T-cell (primary cell): Measurements from ENCODE around the gene TRIP6. TPM values are rescaled to one million over a fixed set of nuclear protein-coding genes. Genes with fewer than 3 reads are reported as not detected.
"Not testable (repeated sequence)": the region's sequence is repeated elsewhere in the genome, so short reads cannot be mapped to it uniquely, and the experiment has no call there.

Source experiments
- ATAC-seq, 4 experiments: fragments of 200-7000 bp in 3 of 4; fragments of 150-1000 bp in 1 of 4; cut with Tn5 transposase; replicated peaks in 1 of 4; 1 replicate in 3 of 4; 2 replicates in 1 of 4; pipeline ENCODE4 v1.10.0; 2021; ENCODE audit warnings: moderate library complexity in 3 of 4, mild to moderate bottlenecking in 2 of 4, moderate number of reproducible peaks in 1 of 4
- CTCF ChIA-PET, 2 donors: fragments of 300-600 bp; sonication (Branson Sonifier 250); formaldehyde crosslinking; loops; one replicate each; lab custom pipeline; 2022; ENCODE audit warnings: antibody characterized with exemption in 2 of 2; lab: Charles Lee
- POLR2A ChIA-PET, 2 donors: fragments of 300-600 bp; sonication (Branson Sonifier 250); formaldehyde crosslinking; loops; one replicate each; lab custom pipeline; 2022; ENCODE audit warnings: antibody characterized with exemption in 2 of 2; lab: Charles Lee
- DNase-seq, 35 experiments: peaks; one replicate each; pipeline versions ENCODE4 v3.0.0 to v3.0.0-alpha.2; 2013 to 2023
- H3K27ac ChIP-seq: one replicate; pipeline ENCODE4 v1.5.1; 2013; ENCODE audit warnings: low read length
- H3K27me3 ChIP-seq, 2 experiments: replicated peaks in 1 of 2; 1 replicate in 1 of 2; 2 replicates in 1 of 2; pipeline versions ENCODE4 v1.6.1 to v1.7.0; 2013; ENCODE audit warnings: low read length in 1 of 2, mixed read lengths in 1 of 2; ENCODE audit not compliant: control insufficient read depth in 2 of 2, insufficient read depth in 2 of 2; ENCODE audit errors: extremely low read depth in 1 of 2
- H3K36me3 ChIP-seq, 2 donors: 1 replicate in 1 of 2; 2 replicates in 1 of 2; pipeline versions ENCODE4 v1.6.1 to v1.7.0; 2013; ENCODE audit warnings: low read length in 1 of 2; ENCODE audit not compliant: control insufficient read depth in 2 of 2, insufficient read depth in 1 of 2; ENCODE audit errors: extremely low read depth in 1 of 2
- H3K4me1 ChIP-seq, 2 experiments: 1 replicate in 1 of 2; 2 replicates in 1 of 2; pipeline versions ENCODE4 v1.6.1 to v1.7.0; 2013; ENCODE audit warnings: low read length in 2 of 2, mixed read lengths in 1 of 2; ENCODE audit not compliant: insufficient read depth in 2 of 2, control insufficient read depth in 1 of 2; ENCODE audit errors: extremely low read depth in 1 of 2
- H3K4me3 ChIP-seq, 2 donors: 1 replicate in 1 of 2; 2 replicates in 1 of 2; pipeline versions ENCODE4 v1.5.1 to v1.7.0; 2013; ENCODE audit warnings: mild to moderate bottlenecking in 2 of 2, low read length in 1 of 2, moderate library complexity in 1 of 2; ENCODE audit not compliant: control insufficient read depth in 1 of 2; ENCODE audit errors: extremely low read depth in 1 of 2
- H3K9me3 ChIP-seq: 2 replicates; pipeline ENCODE4 v1.7.0; 2013
- H3K27ac Mint-ChIP-seq, 2 donors: one replicate each; pipeline ENCODE4 v1.8.0; 2020 to 2021; ENCODE audit warnings: mild to moderate bottlenecking in 2 of 2, mixed read lengths in 2 of 2
- H3K27me3 Mint-ChIP-seq, 2 donors: one replicate each; pipeline ENCODE4 v1.8.0; 2021 to 2022; ENCODE audit warnings: mixed read lengths in 2 of 2
- H3K36me3 Mint-ChIP-seq: one replicate; pipeline ENCODE4 v1.8.0; 2021; ENCODE audit warnings: mixed read lengths
- H3K4me1 Mint-ChIP-seq, 3 donors: one replicate each; pipeline ENCODE4 v1.8.0; 2020 to 2022; ENCODE audit warnings: mixed read lengths in 3 of 3, mild to moderate bottlenecking in 1 of 3
- H3K4me3 Mint-ChIP-seq, 3 donors: one replicate each; pipeline ENCODE4 v1.8.0; 2020 to 2022; ENCODE audit warnings: mild to moderate bottlenecking in 3 of 3, mixed read lengths in 3 of 3, moderate library complexity in 3 of 3
- H3K9me3 Mint-ChIP-seq, 3 donors: one replicate each; pipeline ENCODE4 v1.8.0; 2020 to 2022; ENCODE audit warnings: mixed read lengths in 3 of 3
- WGBS: methylation state at CpG from one replicate; pipeline ENCODE4 v1.1.5; 2013; ENCODE audit warnings: missing lambda C conversion rate; ENCODE audit not compliant: insufficient coverage; 5-methylcytosine and 5-hydroxymethylcytosine counted together
- total RNA-seq, 35 experiments: library from RNA in 6 of 35; stranded (reverse) in 6 of 35; fragments of 120-200 nt in 1 of 35; gene quantifications; one replicate each; pipeline versions ENCODE4 v1.2.1 to v1.2.4 and lab custom pipeline; 2013 to 2026

The TRIP6 gene
- total RNA-seq, 5 donors from 2014 or later (not counting 1 experiment from before 2014, with no cell fraction given) = 5.6 to 14.6 (median 8.8) TPM

DNA sequence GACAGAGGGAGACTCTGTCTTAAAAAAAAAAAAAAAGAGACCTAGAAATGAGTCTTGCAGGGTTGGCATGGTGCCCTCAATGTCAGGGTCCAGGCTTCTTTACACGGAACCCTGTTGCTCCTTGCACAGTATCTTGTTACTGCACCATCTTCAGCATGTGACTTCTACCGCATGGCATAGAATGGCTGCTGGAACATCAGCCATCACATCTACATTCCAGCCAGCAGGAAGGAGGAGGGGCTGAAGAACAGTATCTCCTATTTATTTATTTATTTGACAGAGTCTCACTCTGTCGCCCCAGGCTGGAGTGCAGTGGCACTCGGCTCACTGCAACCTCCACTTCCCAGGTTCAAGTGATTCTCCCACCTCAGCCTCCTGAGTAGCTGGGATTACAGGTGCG is 32.2 kb downstream of the TRIP6 start:
- H3K4me3 ChIP-seq = no peak overlapping the region
- no peaks in the 10 kb centered on the region for H3K9me3 ChIP-seq
- peaks cover 4 to 24% of the 10 kb centered on the region in 2 experiments for H3K4me1 ChIP-seq
- H3K9me3 Mint-ChIP-seq = no peaks in the 10 kb centered on the region
- POLR2A ChIA-PET = interaction anchor here in 1 of 2 donors (0.7 kb wide), 1 partner anchor 252 kb away, joined by 3 read pairs; no protein-coding TSS in a partner anchor
- peaks cover 6 to 15% (median 7%) of the 10 kb centered on the region in 3 donors for H3K4me1 Mint-ChIP-seq
- ATAC-seq (no peak), DNase-seq (no peak)
- no peaks in the 10 kb centered on the region for H3K36me3 ChIP-seq
- no peaks in the 10 kb centered on the region for H3K36me3 Mint-ChIP-seq
- H3K27ac Mint-ChIP-seq = no peak overlapping the region
- no peak overlapping the region for H3K4me3 Mint-ChIP-seq
- CTCF ChIA-PET = interaction anchor here (0.6 to 0.7 kb wide), 4 partner anchors 159 to 434 kb away, joined by 3 to 5 read pairs (median 4); no protein-coding TSS in a partner anchor
- peaks cover 19 to 35% of the 10 kb centered on the region in 2 donors for H3K27me3 Mint-ChIP-seq
- H3K27me3 ChIP-seq = peaks cover 3 to 67% of the 10 kb centered on the region in 2 experiments
- no peak overlapping the region for H3K27ac ChIP-seq
- WGBS = 88% methylated on average over 1 of the region's 5 CpGs

- Mint-ChIP-seq H3K4me1 (peaks cover 4 to 12% (median 5%) of the 10 kb centered on the region in 3 donors), H3K36me3 (no peaks in the 10 kb centered on the region), H3K4me3 (no peak overlapping the region), H3K27me3 (peaks cover 17 to 32% of the 10 kb centered on the region in 2 donors), H3K27ac (no peak overlapping the region), H3K9me3 (no peaks in the 10 kb centered on the region)
- DNase-seq (no peak), ATAC-seq (no peak)
- no peak overlapping the region for H3K4me3 ChIP-seq
- H3K9me3 ChIP-seq = no peaks in the 10 kb centered on the region
- POLR2A ChIA-PET = no interaction called here
- no CpG with 5 or more reads among the region's 2 CpGs for WGBS
- peaks cover 3 to 55% of the 10 kb centered on the region in 2 experiments for H3K27me3 ChIP-seq
- CTCF ChIA-PET = interaction anchor here in 1 of 2 donors (0.5 kb wide), 1 partner anchor 172 kb away, joined by 5 read pairs; no protein-coding TSS in a partner anchor
- H3K27ac ChIP-seq = no peak overlapping the region
- peaks cover 4 to 12% of the 10 kb centered on the region in 2 experiments for H3K4me1 ChIP-seq
- no peaks in the 10 kb centered on the region for H3K36me3 ChIP-seq
Observed at GRCh38 chr7:100900978-100901377, 33.8 kb downstream of the TRIP6 start.

GRCh38 chr7:100901921-100902332 is 34.7 kb downstream of the TRIP6 start:
- peaks cover 0 to 4% of the 10 kb centered on the region in 2 experiments for H3K4me1 ChIP-seq
- Mint-ChIP-seq H3K36me3 (no peaks in the 10 kb centered on the region), H3K9me3 (no peaks in the 10 kb centered on the region), H3K4me1 (peaks cover 0 to 7% (median 0%) of the 10 kb centered on the region in 3 donors), H3K27me3 (peaks cover 13 to 27% of the 10 kb centered on the region in 2 donors), H3K27ac (no peak overlapping the region), H3K4me3 (no peak overlapping the region)
- ATAC-seq (no peak), DNase-seq (no peak)
- no peak overlapping the region for H3K27ac ChIP-seq
- H3K9me3 ChIP-seq = no peaks in the 10 kb centered on the region
- H3K4me3 ChIP-seq = no peak overlapping the region
- peaks cover 0 to 47% of the 10 kb centered on the region in 2 experiments for H3K27me3 ChIP-seq
- 83% methylated on average over 3 of the region's 5 CpGs for whole genome bisulfite sequencing
- CTCF ChIA-PET = no interaction called here
- POLR2A ChIA-PET = no interaction called here
- H3K36me3 ChIP-seq = no peaks in the 10 kb centered on the region

DNA sequence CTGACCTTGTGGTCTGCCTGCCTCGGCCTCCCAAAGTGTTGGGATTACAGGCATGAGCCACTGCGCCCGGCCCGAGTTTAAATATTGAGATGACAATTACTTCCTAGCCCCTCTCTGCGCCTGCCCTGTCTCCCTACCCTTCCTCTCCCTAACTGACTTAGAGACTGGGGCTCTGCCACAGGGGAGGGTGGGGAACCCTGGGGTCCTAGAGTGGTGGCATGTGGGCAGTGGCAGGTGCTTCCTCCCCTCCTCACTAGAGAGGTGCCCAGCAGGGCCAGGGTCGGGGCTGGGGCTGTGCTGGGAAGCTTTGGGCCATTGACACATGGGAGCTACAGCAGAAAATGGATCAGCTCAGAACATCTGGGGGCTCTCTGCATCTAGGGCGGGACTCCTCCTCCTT is 35.5 kb downstream of the TRIP6 start:
- H3K4me3 ChIP-seq = no peak overlapping the region
- Mint-ChIP-seq H3K27me3 (peaks cover 13 to 21% of the 10 kb centered on the region in 2 donors), H3K36me3 (no peaks in the 10 kb centered on the region), H3K9me3 (no peaks in the 10 kb centered on the region), H3K27ac (no peak overlapping the region), H3K4me3 (no peak overlapping the region), H3K4me1 (peaks cover 0 to 4% (median 0%) of the 10 kb centered on the region in 3 donors)
- no peaks in the 10 kb centered on the region for H3K4me1 ChIP-seq
- no peaks in the 10 kb centered on the region for H3K36me3 ChIP-seq
- WGBS = no CpG with 5 or more reads among the region's 7 CpGs
- DNase-seq (no peak), ATAC-seq (no peak)
- POLR2A ChIA-PET = interaction anchor here in 1 of 2 donors (0.7 kb wide), 1 partner anchor 63 kb away, joined by 8 read pairs; no protein-coding TSS in a partner anchor
- H3K27ac ChIP-seq = no peak overlapping the region
- no peaks in the 10 kb centered on the region for H3K9me3 ChIP-seq
- H3K27me3 ChIP-seq = peaks cover 0 to 42% of the 10 kb centered on the region in 2 experiments
- CTCF ChIA-PET = interaction anchor here in 1 of 2 donors (0.5 to 0.6 kb wide), 2 partner anchors 205 to 1296 kb away, joined by 3 to 7 read pairs; no protein-coding TSS in a partner anchor

DNA sequence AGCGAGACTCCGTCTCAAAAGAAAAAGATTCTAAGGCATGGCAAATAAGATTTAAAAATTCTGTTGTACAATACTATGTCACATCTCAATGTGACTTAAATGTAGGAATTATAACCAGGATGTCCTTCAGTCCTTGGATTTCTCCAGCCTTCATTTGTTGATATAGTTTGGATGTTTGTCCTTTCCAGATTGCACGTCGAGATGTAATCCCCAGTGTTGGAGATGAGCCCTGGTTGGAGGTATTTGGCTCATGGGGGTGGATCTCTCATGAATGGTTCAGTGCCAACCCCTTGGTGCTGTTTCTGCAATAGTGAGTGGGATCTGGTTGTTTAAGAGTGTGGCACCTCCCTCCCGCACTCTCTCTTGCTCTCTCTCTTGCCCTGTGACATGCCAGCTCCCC is 41.3 kb downstream of the TRIP6 start:
- H3K9me3 ChIP-seq = no peaks in the 10 kb centered on the region
- no peaks in the 10 kb centered on the region for H3K4me1 ChIP-seq
- DNase-seq (no peak), ATAC-seq (no peak)
- no peak overlapping the region for H3K27ac ChIP-seq
- POLR2A ChIA-PET = no interaction called here
- CTCF ChIA-PET = no interaction called here
- no peak overlapping the region for H3K4me3 Mint-ChIP-seq
- H3K36me3 Mint-ChIP-seq = peaks cover 4% of the 10 kb centered on the region
- H3K27me3 Mint-ChIP-seq = peaks cover 13 to 17% of the 10 kb centered on the region in 2 donors
- H3K27me3 ChIP-seq = peaks cover 0 to 18% of the 10 kb centered on the region in 2 experiments
- no peaks in the 10 kb centered on the region for H3K36me3 ChIP-seq
- no peak overlapping the region for H3K4me3 ChIP-seq
- no peak overlapping the region for H3K27ac Mint-ChIP-seq
- H3K9me3 Mint-ChIP-seq = peaks cover 0 to 5% (median 0%) of the 10 kb centered on the region in 3 donors
- peaks cover 1 to 7% (median 3%) of the 10 kb centered on the region in 3 donors for H3K4me1 Mint-ChIP-seq
- WGBS = 94% methylated on average over 2 of the region's 5 CpGs

DNA sequence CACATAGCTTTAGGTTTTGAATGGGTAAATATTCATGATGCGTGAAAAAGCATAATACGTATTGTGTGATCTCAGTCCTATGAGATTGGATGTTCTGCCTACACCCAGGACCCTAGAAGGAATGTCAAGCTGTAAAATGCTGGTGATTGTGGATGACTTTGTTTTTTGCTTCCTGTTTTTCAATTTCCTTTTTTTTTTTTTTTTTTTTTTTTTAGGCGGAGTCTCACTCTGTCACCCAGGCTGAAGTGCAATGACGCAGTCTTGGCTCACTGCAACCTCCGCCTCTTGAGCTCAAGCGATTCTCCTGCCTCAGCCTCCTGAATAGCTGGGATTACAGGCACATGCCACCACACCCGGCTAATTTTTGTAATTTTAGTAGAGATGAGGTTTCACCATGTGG is 43.3 kb downstream of the TRIP6 start:
- H3K4me1 Mint-ChIP-seq, H3K36me3 Mint-ChIP-seq, H3K4me3 Mint-ChIP-seq, CTCF ChIA-PET, H3K4me3 ChIP-seq, H3K27ac ChIP-seq, ATAC-seq, H3K9me3 Mint-ChIP-seq, DNase-seq, H3K4me1 ChIP-seq, H3K27ac Mint-ChIP-seq, H3K9me3 ChIP-seq, POLR2A ChIA-PET, H3K36me3 ChIP-seq: not testable (repeated sequence)
- 80% methylated on average over 1 of the region's 7 CpGs for WGBS
- peaks cover 21 to 25% of the 10 kb centered on the region in 2 donors for H3K27me3 Mint-ChIP-seq
- H3K27me3 ChIP-seq = peaks cover 0 to 18% of the 10 kb centered on the region in 2 experiments
